ENCODE results near the gene ALPK1.

DNA sequence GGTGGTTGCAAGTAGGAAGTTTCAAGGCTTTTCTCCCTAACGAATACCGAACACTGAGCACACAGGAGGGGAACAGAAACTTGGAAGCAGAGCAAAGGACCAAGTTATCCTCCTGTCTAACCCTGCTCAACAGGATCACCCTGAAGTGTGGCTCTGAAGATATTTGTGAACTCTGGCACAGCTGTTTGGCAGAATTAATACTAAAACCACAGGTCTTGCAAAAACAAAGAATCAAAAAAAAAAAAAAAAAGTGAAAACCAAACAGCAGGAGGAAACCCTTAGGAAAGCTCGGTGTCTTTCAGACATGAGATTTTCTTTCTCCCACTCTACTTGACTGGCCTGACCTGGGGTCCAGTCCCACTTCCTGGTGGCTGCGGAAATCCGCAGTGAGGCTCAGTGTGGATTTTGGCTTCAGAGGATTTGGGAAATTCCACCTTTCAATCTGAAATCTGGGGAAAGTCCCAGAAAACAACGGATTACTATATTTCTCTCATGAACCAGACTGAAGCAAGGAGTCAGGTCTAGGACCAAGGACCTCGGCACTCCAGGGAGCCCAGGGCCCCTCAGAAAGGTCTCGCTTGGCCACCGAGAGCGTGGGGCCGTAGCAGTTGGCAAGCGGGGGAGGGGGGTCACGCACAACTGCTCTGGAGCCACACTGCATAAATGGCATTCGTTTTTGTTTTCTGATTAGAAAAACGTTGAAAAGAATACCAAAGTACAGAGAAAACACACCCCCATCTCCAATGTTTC lies 12.3 kb upstream of the ALPK1 start:
- no peak for TF ChIP-seq POLR2A (IDR thresholded peaks at IDR 0.05; ENCODE audit: low read length)
- TF ChIP-seq GATA1 (IDR thresholded peaks at IDR 0.05; ENCODE audit: low read depth, low read length) = no peak
